ENCODE results near the gene PPP1R9B.
A peak's percentile ranks its signal among the peaks of the same experiment; 100 is the strongest.

The PPP1R9B gene

GRCh38 chr17:50103252-50103651 is 47.2 kb downstream of the PPP1R9B start:
- DNase-seq: no peak

GRCh38 chr17:50102164-50102991 is 48.1 kb downstream of the PPP1R9B start:
- no peak for DNase-seq

GRCh38 chr17:50101346-50102163 is 48.9 kb downstream of the PPP1R9B start:
- no peak for DNase-seq

- DNase-seq: peak in 1 of 2 donors; percentile 12
Measured at GRCh38 chr17:50100921-50101345, 49.5 kb downstream of the PPP1R9B start.

- DNase-seq: no peak
Measured at GRCh38 chr17:50100480-50100883, 50.0 kb downstream of the PPP1R9B start.

GRCh38 chr17:50099003-50099402 is 51.5 kb downstream of the PPP1R9B start:
- no peak for DNase-seq

- DNase-seq: no peak
Measured at GRCh38 chr17:50098583-50098982, 51.9 kb downstream of the PPP1R9B start.

GRCh38 chr17:50097926-50098325 is 52.6 kb downstream of the PPP1R9B start:
- no peak for DNase-seq

- DNase-seq: no peak
Measured at GRCh38 chr17:50097455-50097854, 53.0 kb downstream of the PPP1R9B start.

GRCh38 chr17:50096758-50097157 is 53.7 kb downstream of the PPP1R9B start:
- DNase-seq: no peak

GRCh38 chr17:50096092-50096491 is 54.4 kb downstream of the PPP1R9B start:
- DNase-seq: no peak

- DNase-seq: no peak
Measured at GRCh38 chr17:50095626-50096037, 54.8 kb downstream of the PPP1R9B start.

GRCh38 chr17:50094753-50095619 is 55.5 kb downstream of the PPP1R9B start, which contains the start of gene PDK2:
TSS of gene PDK2 (plus strand) at chr17:50095351. CDS start at chr17:50095436, 85 bp downstream.
- peak; percentile 97 for DNase-seq

- DNase-seq: peak; percentile 89 to 90
Measured at GRCh38 chr17:50094243-50094752, 56.2 kb downstream of the PPP1R9B start.

- no peak for DNase-seq
Measured at GRCh38 chr17:50093807-50094206, 56.7 kb downstream of the PPP1R9B start.

- DNase-seq: no peak
Measured at GRCh38 chr17:50093246-50093645, 57.2 kb downstream of the PPP1R9B start.

GRCh38 chr17:50091918-50092285 is 58.6 kb downstream of the PPP1R9B start:
- no peak for DNase-seq

GRCh38 chr17:50090971-50091917 is 59.2 kb downstream of the PPP1R9B start:
- peak in 1 of 2 donors; percentile 6 for DNase-seq

- no peak for DNase-seq
Measured at GRCh38 chr17:50090071-50090470, 60.4 kb downstream of the PPP1R9B start.

- no peak for DNase-seq
Measured at GRCh38 chr17:50088952-50089825, 61.3 kb downstream of the PPP1R9B start.
